ENCODE data around the gene ADM5. TPM values are rescaled to one million over a fixed set of nuclear protein-coding genes. Genes with fewer than 3 reads are reported as not detected.

Gene ADM5
- total RNA-seq, 1 experiment from 2014 or later, result 13.5 TPM

DNA sequence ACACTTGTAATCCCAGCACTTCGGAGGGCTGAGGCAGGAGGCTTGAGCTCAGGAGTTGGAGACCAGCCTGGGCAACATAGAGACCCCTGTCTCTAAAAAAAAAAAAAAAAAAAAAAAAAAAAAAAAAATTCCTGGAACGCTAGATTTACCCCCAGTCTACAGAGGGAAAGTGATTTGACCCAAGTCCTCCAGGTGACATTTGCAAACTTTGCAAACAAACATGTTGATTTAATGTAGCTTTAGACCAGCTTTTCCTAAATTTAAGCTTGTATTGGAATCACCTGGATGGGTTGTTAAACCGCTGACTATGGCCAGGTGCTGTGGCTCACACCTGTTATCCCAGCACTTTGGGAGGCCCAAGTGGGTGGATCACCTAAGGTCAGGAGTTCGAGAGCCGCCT is 10.0 kb downstream of the ADM5 start:
- Histone ChIP-seq H3K9ac (ENCODE audit: extremely low read depth, insufficient read length, low read length) (no peak overlapping the region), H3K23ac (ENCODE audit: insufficient read length, low read depth, low read length) (no peak overlapping the region), H3K14ac (ENCODE audit: insufficient read depth, low read length) (no peak overlapping the region), H2BK20ac (ENCODE audit: low read depth, low read length, poor library complexity, severe bottlenecking) (no peak overlapping the region), H4K20me1 (ENCODE audit: control insufficient read depth, insufficient read depth, insufficient read length) (no peaks in the 10 kb centered on the region), H3K4ac (ENCODE audit: low read depth, low read length) (no peak overlapping the region), H2AK5ac (ENCODE audit: insufficient read length, low read length) (no peak overlapping the region), H3K56ac (ENCODE audit: insufficient read length, low read depth, low read length) (no peak overlapping the region), H3K4me2 (ENCODE audit: insufficient read depth, insufficient read length, low read length) (no peak overlapping the region), H3T11ph (ENCODE audit: low read length) (no peak overlapping the region), H3K4me1 (ENCODE audit: insufficient read depth, low read length) (no peaks in the 10 kb centered on the region), H2BK120ac (ENCODE audit: low read depth, low read length, poor library complexity, severe bottlenecking) (no peak overlapping the region), H3K9me3 (ENCODE audit: control insufficient read depth, low read depth, low read length) (no peaks in the 10 kb centered on the region), H3K27ac (ENCODE audit: insufficient read length, low read depth, low read length) (no peak overlapping the region), H2BK5ac (ENCODE audit: insufficient read length, low read length) (no peak overlapping the region), H3K79me2 (ENCODE audit: insufficient read depth, low read length) (no peaks in the 10 kb centered on the region), H4K91ac (ENCODE audit: insufficient read length, low read depth, low read length) (no peak overlapping the region), H3K27me3 (ENCODE audit: insufficient read depth, low read length) (no peaks in the 10 kb centered on the region), H4K8ac (replicated peaks; ENCODE audit: insufficient read length, low read depth, low read length) (no peak overlapping the region), H3K23me2 (ENCODE audit: insufficient read length, low read depth, low read length, poor library complexity, severe bottlenecking) (no peaks in the 10 kb centered on the region), H2BK15ac (ENCODE audit: low read depth, low read length) (no peak overlapping the region), H3K79me1 (ENCODE audit: insufficient read depth, low read depth, low read length, poor library complexity, severe bottlenecking) (no peaks in the 10 kb centered on the region), H4K5ac (ENCODE audit: insufficient read length, low read depth, low read length) (no peak overlapping the region), H3K18ac (ENCODE audit: insufficient read length, low read depth, low read length) (no peak overlapping the region), H2BK12ac (ENCODE audit: insufficient read length, low read depth, low read length) (no peak overlapping the region), H2AFZ (ENCODE audit: low read length) (no peak overlapping the region)
- no peaks in the 10 kb centered on the region for H3K9me3 Mint-ChIP-seq
- DNase-seq, result no peak
- peak overlapping the region in 1 of 2 experiments; percentile 66; a peak in 1 of 5 replicates for H3K4me3 Mint-ChIP-seq
- no peaks in the 10 kb centered on the region for H3K4me1 Mint-ChIP-seq
- H3K27me3 Mint-ChIP-seq (ENCODE audit: low read depth), result no peaks in the 10 kb centered on the region; the same call in 1 of the 2 replicates
- no CpG with 5 or more reads among the region's 5 CpGs for WGBS (ENCODE audit: extremely low coverage, insufficient read length, low lambda C conversion rate)
- H3K27ac Mint-ChIP-seq, result no peak overlapping the region; a peak in 1 of 7 replicates
- H3K36me3 Mint-ChIP-seq (ENCODE audit: insufficient read depth in 1 of 3, low read depth in 3 of 3), result peaks cover 16 to 36% (median 30%) of the 10 kb centered on the region in 3 experiments
- TF ChIP-seq, protein P1, sequence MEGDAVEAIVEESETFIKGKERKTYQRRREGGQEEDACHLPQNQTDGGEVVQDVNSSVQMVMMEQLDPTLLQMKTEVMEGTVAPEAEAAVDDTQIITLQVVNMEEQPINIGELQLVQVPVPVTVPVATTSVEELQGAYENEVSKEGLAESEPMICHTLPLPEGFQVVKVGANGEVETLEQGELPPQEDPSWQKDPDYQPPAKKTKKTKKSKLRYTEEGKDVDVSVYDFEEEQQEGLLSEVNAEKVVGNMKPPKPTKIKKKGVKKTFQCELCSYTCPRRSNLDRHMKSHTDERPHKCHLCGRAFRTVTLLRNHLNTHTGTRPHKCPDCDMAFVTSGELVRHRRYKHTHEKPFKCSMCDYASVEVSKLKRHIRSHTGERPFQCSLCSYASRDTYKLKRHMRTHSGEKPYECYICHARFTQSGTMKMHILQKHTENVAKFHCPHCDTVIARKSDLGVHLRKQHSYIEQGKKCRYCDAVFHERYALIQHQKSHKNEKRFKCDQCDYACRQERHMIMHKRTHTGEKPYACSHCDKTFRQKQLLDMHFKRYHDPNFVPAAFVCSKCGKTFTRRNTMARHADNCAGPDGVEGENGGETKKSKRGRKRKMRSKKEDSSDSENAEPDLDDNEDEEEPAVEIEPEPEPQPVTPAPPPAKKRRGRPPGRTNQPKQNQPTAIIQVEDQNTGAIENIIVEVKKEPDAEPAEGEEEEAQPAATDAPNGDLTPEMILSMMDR (conservative IDR thresholded peaks at IDR 0.05), result no peak

Data from H9 (cell line).